Right lobe of liver (tissue), 6 donors: Measurements from ENCODE around the gene SETX. TPM values are rescaled to one million over a fixed set of nuclear protein-coding genes. Genes with fewer than 3 reads are reported as not detected.

ENCODE experiments used
- ATAC-seq, 4 donors: fragments of 200-7000 bp; cut with Tn5 transposase; one replicate each; pipeline ENCODE4 v1.9.1; 2020; ENCODE audit warnings: mild to moderate bottlenecking in 4 of 4, moderate library complexity in 4 of 4
- DNase-seq, 3 donors: peaks; one replicate each; pipeline ENCODE4 v3.0.0-alpha.2; 2020
- H3K27ac ChIP-seq, 3 donors: fragments of 200-600 bp; one replicate each; pipeline ENCODE4 v1.8.0; 2022
- H3K27me3 ChIP-seq, 2 donors: fragments of 200-600 bp; one replicate each; pipeline ENCODE4 v1.8.0; 2022
- H3K36me3 ChIP-seq, 4 donors: fragments of 200-600 bp; sonication (generic) in 1 of 4; one replicate each; pipeline versions ENCODE4 v1.5.1 to v1.8.0; 2017 to 2022; ENCODE audit warnings: control low read depth in 1 of 4
- H3K4me1 ChIP-seq, 4 donors: fragments of 200-600 bp; sonication (generic) in 1 of 4; one replicate each; pipeline versions ENCODE4 v1.5.1 to v1.8.0; 2017 to 2022; ENCODE audit warnings: control low read depth in 1 of 4
- H3K4me3 ChIP-seq, 3 donors: fragments of 200-600 bp; one replicate each; pipeline ENCODE4 v1.8.0; 2022
- H3K9me3 ChIP-seq, 4 donors: fragments of 200-600 bp; sonication (generic) in 1 of 4; one replicate each; pipeline versions ENCODE4 v1.5.1 to v1.8.0; 2017 to 2022; ENCODE audit warnings: control low read depth in 1 of 4
- CTCF ChIP-seq, 4 donors: fragments of 200-600 bp in 3 of 4; fragments of 450-650 bp in 1 of 4; IDR thresholded peaks; one replicate each; pipeline versions ENCODE4 v1.5.1 to v1.8.0; 2016 to 2022; ENCODE audit warnings: antibody characterized with exemption in 4 of 4, mild to moderate bottlenecking in 2 of 4
- POLR2A ChIP-seq: fragments of 450-650 bp; IDR thresholded peaks from one replicate; pipeline ENCODE4 v1.6.1; 2017; ENCODE audit warnings: antibody characterized with exemption, mild to moderate bottlenecking
- WGBS: methylation state at CpG from one replicate; pipeline ENCODE4 v1.1.6; 2018; ENCODE audit warnings: low coverage, low lambda C conversion rate; ENCODE audit not compliant: insufficient coverage; ENCODE audit errors: missing lambda C conversion rate; 5-methylcytosine and 5-hydroxymethylcytosine counted together
- intact Hi-C, 2 donors: fragments of 100-400 bp; cut with DNase I; formaldehyde crosslinking; loops; one replicate each; pipeline versions ENCODE4 v1.11.2 to v1.14.1; 2022
- total RNA-seq, 6 experiments: library from RNA; depleted of rRNA in 2 of 6; stranded (reverse); fragments of >200 nt in 2 of 6; fragmentation: NEBNext Ultra II Directional in 3 of 6; extraction: Animal tissue kit (Norgen Biotek cat#: 25700) in 3 of 6; gene quantifications; one replicate each; pipeline versions ENCODE4 v1.1.0 to v1.2.4, GENCODE V29; 2016 to 2023
- donor health status: DM: no; HTN: yes; CAD: no.
- donor health status: DM: no; HTN: no; CAD: no.
- donor health status: DM: no; HTN: no; CAD: no.
- donor health status: DM: no; HTN: yes; CAD: no.
- donor health status: DM: no; HTN: yes; CAD: no.

SETX gene
- total RNA-seq, 6 experiments from 2014 or later, result 17.4 to 28.8 (median 25.0) TPM

- no CpG with 5 or more reads among the region's 19 CpGs for WGBS
- Histone ChIP-seq H3K4me3 (no peak overlapping the region), H3K27ac (no peak overlapping the region), H3K27me3 (no peaks in the 10 kb centered on the region), H3K36me3 (no peaks in the 10 kb centered on the region), H3K9me3 (no peaks in the 10 kb centered on the region), H3K4me1 (peaks cover 0 to 6% (median 0%) of the 10 kb centered on the region in 4 donors)
- ATAC-seq, result no peak
- intact Hi-C loops, result no loop called here
- no peak for DNase-seq
- TF ChIP-seq POLR2A, result no peak
- TF ChIP-seq CTCF (IDR thresholded peaks at IDR 0.05), result no peak
Observed at GRCh38 chr9:132243156-132244074, 111.4 kb downstream of the SETX start.

GRCh38 chr9:132242621-132243155, 112.1 kb downstream of the SETX start:
- TF ChIP-seq CTCF (IDR thresholded peaks at IDR 0.05), result no peak
- no peak for TF ChIP-seq POLR2A
- Histone ChIP-seq H3K9me3 (no peaks in the 10 kb centered on the region), H3K36me3 (no peaks in the 10 kb centered on the region), H3K27me3 (no peaks in the 10 kb centered on the region), H3K4me1 (peaks cover 0 to 6% (median 0%) of the 10 kb centered on the region in 4 donors), H3K27ac (no peak overlapping the region), H3K4me3 (peak overlapping the region; percentile 46 to 53 (median 46))
- DNase-seq (no peak), ATAC-seq (no peak)
- intact Hi-C loops, result no loop called here
- 15% methylated on average over 13 of the region's 18 CpGs for WGBS

GRCh38 chr9:132241840-132242620, 112.8 kb downstream of the SETX start:
- no peak for TF ChIP-seq CTCF (IDR thresholded peaks at IDR 0.05)
- TF ChIP-seq POLR2A, result no peak
- no peaks in the 10 kb centered on the region for H3K9me3 ChIP-seq

GRCh38 chr9:132241483-132241839, 113.3 kb downstream of the SETX start:
- intact Hi-C loops, result no loop called here
- no peak overlapping the region for H3K27ac ChIP-seq
- WGBS, result no CpG with 5 or more reads among the region's 33 CpGs

More at GRCh38 chr9:132241840-132242620, 112.8 kb downstream of the SETX start:
- H3K27ac ChIP-seq, result no peak overlapping the region
- ATAC-seq (no peak), DNase-seq (no peak)
- peaks cover 0 to 6% (median 0%) of the 10 kb centered on the region in 4 donors for H3K4me1 ChIP-seq
- H3K27me3 ChIP-seq, result no peaks in the 10 kb centered on the region
- H3K36me3 ChIP-seq, result no peaks in the 10 kb centered on the region
- 3% methylated on average over 24 of the region's 81 CpGs for WGBS
- peak overlapping the region; percentile 46 to 53 (median 46) for H3K4me3 ChIP-seq
- intact Hi-C loops, result no loop called here

More at GRCh38 chr9:132241483-132241839, 113.3 kb downstream of the SETX start:
- TF ChIP-seq CTCF (IDR thresholded peaks at IDR 0.05) (no peak), POLR2A (no peak)
- Histone ChIP-seq H3K27me3 (no peaks in the 10 kb centered on the region), H3K4me3 (peak overlapping the region; percentile 46 to 53 (median 46)), H3K9me3 (no peaks in the 10 kb centered on the region), H3K36me3 (no peaks in the 10 kb centered on the region), H3K4me1 (peaks cover 0 to 6% (median 0%) of the 10 kb centered on the region in 4 donors)
- peak in 1 of 3 donors; percentile 52 for DNase-seq
- no peak for ATAC-seq
